IMR-90 (cell line): ENCODE data around the gene GJB5. TPM values are rescaled to one million over a fixed set of nuclear protein-coding genes. Genes with fewer than 3 reads are reported as not detected.
A peak's percentile ranks its signal among the peaks of the same experiment; 100 is the strongest.

ENCODE experiments used
- ATAC-seq: fragments of 200-7000 bp; cut with Tn5 transposase; 2 replicates; pipeline ENCODE4 v1.9.1; 2020; ENCODE audit warnings: low read depth, mild to moderate bottlenecking, moderate library complexity
- BruUV-seq: library from RNA; stranded (reverse); fragments of 400-500 nt; replicated peaks from 2 replicates; lab custom pipeline; 2021; lab: Mats Ljungman, UMichigan
- CTCF ChIA-PET: fragments of 300-600 bp; formaldehyde crosslinking; extraction: SDS; loops from one replicate; lab custom pipeline; 2021; ENCODE audit warnings: antibody characterized with exemption; lab: Yijun Ruan, JAX
- POLR2A ChIA-PET: fragments of 300-600 bp; sonication (Branson Sonifier 250); formaldehyde crosslinking; loops from one replicate; lab custom pipeline; 2022; ENCODE audit warnings: antibody characterized with exemption; ENCODE audit not compliant: unreplicated experiment; lab: Charles Lee
- DNase-seq: peaks from one replicate; pipeline ENCODE4 v3.0.0; 2013
- H2AFZ ChIP-seq: replicated peaks from 2 replicates; pipeline ENCODE3; 2013; ENCODE audit warnings: low read length, mild to moderate bottlenecking; ENCODE audit not compliant: poor library complexity
- H2AK5ac ChIP-seq: 2 replicates; pipeline ENCODE4 v1.6.1; 2013; ENCODE audit warnings: low read depth, low read length, inconsistent platforms
- H2AK9ac ChIP-seq: replicated peaks from 2 replicates; pipeline ENCODE3; 2013; ENCODE audit warnings: mild to moderate bottlenecking, low read depth, low read length, moderate library complexity; ENCODE audit not compliant: poor library complexity
- H2BK120ac ChIP-seq: 2 replicates; pipeline ENCODE4 v1.6.1; 2013; ENCODE audit warnings: low read depth, low read length, inconsistent platforms
- H2BK15ac ChIP-seq: 3 replicates; pipeline ENCODE4 v1.6.1; 2013; ENCODE audit warnings: low read depth, low read length, inconsistent platforms
- H2BK20ac ChIP-seq: 2 replicates; pipeline ENCODE4 v1.6.1; 2013; ENCODE audit warnings: low read depth, mild to moderate bottlenecking, inconsistent platforms, low read length, moderate library complexity
- H2BK5ac ChIP-seq: 2 replicates; pipeline ENCODE4 v1.6.1; 2013; ENCODE audit warnings: mild to moderate bottlenecking, low read depth, low read length, inconsistent platforms; ENCODE audit not compliant: poor library complexity, severe bottlenecking
- H3K14ac ChIP-seq: replicated peaks from 2 replicates; pipeline ENCODE4 v1.6.1; 2013; ENCODE audit warnings: low read depth, low read length, inconsistent platforms
- H3K18ac ChIP-seq: 2 replicates; pipeline ENCODE4 v1.6.1; 2013; ENCODE audit warnings: low read depth, low read length, control low read depth
- H3K23ac ChIP-seq: 2 replicates; pipeline ENCODE4 v1.6.1; 2013; ENCODE audit warnings: low read depth, low read length, inconsistent platforms
- H3K27ac ChIP-seq: 2 replicates; pipeline ENCODE4 v1.5.1; 2013; ENCODE audit warnings: mild to moderate bottlenecking, control low read depth, low read length; ENCODE audit not compliant: insufficient read depth
- H3K27me3 ChIP-seq: 2 replicates; pipeline ENCODE4 v1.6.1; 2013; ENCODE audit warnings: low read length; ENCODE audit not compliant: control insufficient read depth, insufficient read depth
- H3K36me3 ChIP-seq: 2 replicates; pipeline ENCODE4 v1.6.1; 2013; ENCODE audit warnings: low read length, mixed read lengths; ENCODE audit not compliant: control insufficient read depth, insufficient read depth
- H3K4ac ChIP-seq: 2 replicates; pipeline ENCODE4 v1.6.1; 2013; ENCODE audit warnings: low read depth, low read length, inconsistent platforms
- H3K4me1 ChIP-seq: 2 replicates; pipeline ENCODE4 v1.6.1; 2013; ENCODE audit warnings: low read length, mixed read lengths; ENCODE audit not compliant: control insufficient read depth, insufficient read depth
- H3K4me2 ChIP-seq: 2 replicates; pipeline ENCODE4 v1.6.1; 2013; ENCODE audit warnings: low read depth, mild to moderate bottlenecking, control low read depth, low read length, moderate library complexity
- H3K4me3 ChIP-seq: 2 replicates; pipeline ENCODE4 v1.5.1; 2013; ENCODE audit warnings: low read depth, mild to moderate bottlenecking, control low read depth, low read length, moderate library complexity; ENCODE audit not compliant: insufficient read depth
- H3K56ac ChIP-seq: 2 replicates; pipeline ENCODE4 v1.6.1; 2013; ENCODE audit warnings: low read length, inconsistent platforms; ENCODE audit not compliant: insufficient read depth; ENCODE audit errors: extremely low read depth
- H3K79me1 ChIP-seq, 2 experiments: 2 replicates each; pipeline ENCODE4 v1.6.1; 2013; ENCODE audit warnings: low read length in 2 of 2, inconsistent platforms in 1 of 2, low read depth in 1 of 2
- H3K9ac ChIP-seq: 2 replicates; pipeline ENCODE4 v1.6.1; 2013; ENCODE audit warnings: low read depth, low read length, control low read depth
- H3K9me1 ChIP-seq: 2 replicates; pipeline ENCODE4 v1.6.1; 2013; ENCODE audit warnings: low read length, inconsistent platforms; ENCODE audit not compliant: insufficient read depth
- H3K9me3 ChIP-seq: 2 replicates; pipeline ENCODE4 v1.6.1; 2013; ENCODE audit warnings: low read length; ENCODE audit not compliant: control insufficient read depth, insufficient read depth
- H4K20me1 ChIP-seq: 2 replicates; pipeline ENCODE4 v1.6.1; 2013; ENCODE audit warnings: low read length, inconsistent platforms; ENCODE audit not compliant: insufficient read depth
- H4K5ac ChIP-seq: 2 replicates; pipeline ENCODE4 v1.6.1; 2013; ENCODE audit warnings: mild to moderate bottlenecking, low read depth, low read length, control low read depth
- H4K8ac ChIP-seq, 2 experiments: 2 replicates each; pipeline ENCODE4 v1.6.1; 2013; ENCODE audit warnings: low read depth in 2 of 2, low read length in 2 of 2, control low read depth in 1 of 2, inconsistent platforms in 1 of 2
- H4K91ac ChIP-seq: 2 replicates; pipeline ENCODE4 v1.6.1; 2013; ENCODE audit warnings: low read depth, low read length, inconsistent platforms; ENCODE audit not compliant: insufficient read depth
- BHLHE40 ChIP-seq: fragments of 150-350 bp; IDR thresholded peaks from 2 replicates; pipeline ENCODE4 v1.6.1; 2016; ENCODE audit warnings: mild to moderate bottlenecking, low read depth, low read length
- MAFK ChIP-seq: IDR thresholded peaks from 2 replicates; pipeline ENCODE4 v1.6.1; 2012; ENCODE audit warnings: low read depth, low read length, improper control_type of control experiment
- MAZ ChIP-seq: IDR thresholded peaks from 2 replicates; pipeline ENCODE4 v1.6.1; 2012; ENCODE audit warnings: low read depth, mild to moderate bottlenecking, low read length, improper control_type of control experiment, moderate library complexity, borderline replicate concordance
- MXI1 ChIP-seq: IDR thresholded peaks from 2 replicates; pipeline ENCODE4 v1.6.1; 2012; ENCODE audit warnings: low read depth, mild to moderate bottlenecking, low read length, moderate library complexity, borderline replicate concordance
- RAD21 ChIP-seq: IDR thresholded peaks from 2 replicates; pipeline ENCODE4 v1.6.1; 2012; ENCODE audit warnings: low read length, improper control_type of control experiment
- RCOR1 ChIP-seq: IDR thresholded peaks from 2 replicates; pipeline ENCODE4 v1.6.1; 2012; ENCODE audit warnings: mild to moderate bottlenecking, low read length, improper control_type of control experiment; ENCODE audit not compliant: insufficient replicate concordance
- RFX5 ChIP-seq: IDR thresholded peaks from 2 replicates; pipeline ENCODE4 v1.8.0; 2012; ENCODE audit warnings: low read depth, mild to moderate bottlenecking, low read length, moderate library complexity
- WGBS, 2 experiments: methylation state at CpG; one replicate each; pipeline versions ENCODE4 v1.1.5 to v1.1.7; 2013; ENCODE audit warnings: missing lambda C conversion rate in 2 of 2; ENCODE audit not compliant: insufficient read length in 1 of 2; ENCODE audit errors: extremely low coverage in 2 of 2; 5-methylcytosine and 5-hydroxymethylcytosine counted together
- dilution Hi-C: fragments of 300-500 bp; cut with HindIII; formaldehyde crosslinking; loops from one replicate; pipeline ENCODE4 v1.14.3; 2018; ENCODE audit warnings: low sequenced_read_pairs; ENCODE audit not compliant: unreplicated experiment
- in situ Hi-C: fragments of 300-500 bp; cut with MboI; formaldehyde crosslinking; loops from 3 replicates; pipeline ENCODE4 v1.14.3; 2019; ENCODE audit warnings: low sequenced_read_pairs, inconsistent platforms, mixed read lengths
- intact Hi-C: fragments of 100-400 bp; cut with micrococcal nuclease; formaldehyde crosslinking; loops from 2 replicates; pipeline ENCODE4 v1.10.0; 2022
- polyA plus RNA-seq, 3 experiments: library from polyadenylated mRNA; depleted of rRNA; stranded (reverse); fragments of >200 nt; gene quantifications; 2 replicates each; pipeline ENCODE4 v1.2.3, GENCODE V29; 2012; ENCODE audit warnings: low replicate concordance in 1 of 3
- total RNA-seq: library from RNA; depleted of rRNA; stranded (reverse); fragments of >200 nt; gene quantifications from 2 replicates; pipeline ENCODE4 v1.2.3, GENCODE V29; 2012
- TF ChIP-seq, protein P1 (sequence below): fragments of 150-350 bp; IDR thresholded peaks from 2 replicates; pipeline ENCODE4 v1.6.1; 2016; ENCODE audit warnings: low read depth, mild to moderate bottlenecking, low read length, moderate library complexity, borderline replicate concordance
- TF ChIP-seq, protein P2 (sequence below): conservative IDR thresholded peaks from 2 replicates; pipeline ENCODE4 v1.5.1; 2012; ENCODE audit warnings: mild to moderate bottlenecking, low read depth, low read length, improper control_type of control experiment

The GJB5 gene
- total and polyA plus RNA-seq, 2 of the 4 experiments (the other 2 are of a cell fraction): 0.10 TPM; not detected in 1

DNA sequence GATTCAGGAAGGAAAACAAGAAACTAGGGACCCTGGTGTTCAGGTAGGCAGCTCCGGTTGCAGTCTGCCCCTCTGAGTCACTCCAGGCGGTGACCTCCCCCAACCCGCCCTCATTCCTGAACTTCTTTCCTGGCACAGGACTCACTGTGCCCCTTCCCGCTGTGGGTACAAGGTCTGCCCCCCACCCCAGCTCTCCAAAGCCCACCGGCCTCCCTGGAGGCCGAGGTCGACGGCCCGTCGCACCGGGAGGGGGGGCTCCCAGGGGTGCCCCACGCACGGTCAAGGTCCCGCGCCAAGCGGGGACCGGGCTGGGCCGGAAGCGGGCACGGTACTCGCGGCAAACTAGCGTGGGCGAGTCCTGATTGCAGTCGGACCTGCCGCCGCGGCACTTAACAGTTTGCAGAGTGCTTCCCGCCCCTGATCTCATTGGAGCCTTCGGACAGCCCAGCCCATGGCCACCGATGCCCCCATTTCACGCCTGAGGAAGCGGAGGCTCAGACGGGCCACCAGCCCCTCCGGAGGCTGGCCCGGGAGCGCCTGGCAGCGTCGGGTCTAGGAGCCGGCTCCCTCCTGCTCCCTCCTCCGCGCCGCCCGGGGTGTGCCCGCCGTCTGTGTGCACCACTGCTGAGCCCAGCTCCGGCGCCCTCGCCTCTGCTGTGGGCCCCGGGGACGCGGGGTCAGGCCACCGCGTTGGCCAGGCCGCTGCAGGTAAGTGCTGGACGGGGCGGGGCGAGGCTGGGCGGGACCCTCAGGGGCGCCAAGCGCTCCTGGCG is 26.4 kb downstream of the GJB5 start, which contains the start of gene GJB3:
GJB3 (plus strand) TSS at position 144 of the 773 bp plus-strand sequence. CDS start 3,549 bp downstream, outside the sequence.
- peak within 1 kb of the TSS; percentile 66 for H2AFZ ChIP-seq
- in situ Hi-C loops: no loop called here
- peak within 1 kb of the TSS; percentile 31 for H3K4me2 ChIP-seq
- no peaks in the 10 kb centered on the region for H3K9me3 ChIP-seq
- no peak within 1 kb of the TSS for H2BK15ac ChIP-seq
- no peaks in the 10 kb centered on the region; the same call in 1 of the 2 replicates for H4K20me1 ChIP-seq
- whole genome bisulfite sequencing, 2 experiments: 2% methylated on average over 37 of the region's 62 CpGs; no CpG with 5 or more reads in 1 of the 2 experiments
- H4K5ac ChIP-seq: no peak within 1 kb of the TSS
- dilution Hi-C loops: no loop called here
- H2AK9ac ChIP-seq: peak within 1 kb of the TSS; percentile 26
- peaks cover 5% of the 10 kb centered on the region; the same call in 1 of the 2 replicates for H3K4me1 ChIP-seq
- no peak within 1 kb of the TSS for H3K14ac ChIP-seq
- H2AK5ac ChIP-seq: no peak within 1 kb of the TSS
- no peak for DNase-seq
- H3K9ac ChIP-seq: no peak within 1 kb of the TSS
- H3K4me3 ChIP-seq: peak within 1 kb of the TSS; percentile 1; the same call in 1 of the 2 replicates
- CTCF ChIA-PET: no interaction called here
- intact Hi-C loops: no loop called here
- H2BK20ac ChIP-seq: no peak within 1 kb of the TSS
- no peak within 1 kb of the TSS for H3K4ac ChIP-seq
- H3K18ac ChIP-seq: no peak within 1 kb of the TSS
- POLR2A ChIA-PET: no interaction called here
- H3K56ac ChIP-seq: no peak within 1 kb of the TSS
- no peak within 1 kb of the TSS for H3K27ac ChIP-seq
- H2BK120ac ChIP-seq: no peak within 1 kb of the TSS
- H3K27me3 ChIP-seq: peaks cover 37% of the 10 kb centered on the region
- no peak within 1 kb of the TSS for H2BK5ac ChIP-seq
- H4K91ac ChIP-seq: no peak within 1 kb of the TSS
- no peak within 1 kb of the TSS for H4K8ac ChIP-seq
- TF ChIP-seq RAD21 (no peak), MAFK (no peak), RCOR1 (no peak), RFX5 (no peak), BHLHE40 (no peak), MXI1 (no peak), MAZ (no peak)
- TF ChIP-seq, protein P1, sequence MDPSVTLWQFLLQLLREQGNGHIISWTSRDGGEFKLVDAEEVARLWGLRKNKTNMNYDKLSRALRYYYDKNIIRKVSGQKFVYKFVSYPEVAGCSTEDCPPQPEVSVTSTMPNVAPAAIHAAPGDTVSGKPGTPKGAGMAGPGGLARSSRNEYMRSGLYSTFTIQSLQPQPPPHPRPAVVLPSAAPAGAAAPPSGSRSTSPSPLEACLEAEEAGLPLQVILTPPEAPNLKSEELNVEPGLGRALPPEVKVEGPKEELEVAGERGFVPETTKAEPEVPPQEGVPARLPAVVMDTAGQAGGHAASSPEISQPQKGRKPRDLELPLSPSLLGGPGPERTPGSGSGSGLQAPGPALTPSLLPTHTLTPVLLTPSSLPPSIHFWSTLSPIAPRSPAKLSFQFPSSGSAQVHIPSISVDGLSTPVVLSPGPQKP: no peak
- TF ChIP-seq, protein P2, sequence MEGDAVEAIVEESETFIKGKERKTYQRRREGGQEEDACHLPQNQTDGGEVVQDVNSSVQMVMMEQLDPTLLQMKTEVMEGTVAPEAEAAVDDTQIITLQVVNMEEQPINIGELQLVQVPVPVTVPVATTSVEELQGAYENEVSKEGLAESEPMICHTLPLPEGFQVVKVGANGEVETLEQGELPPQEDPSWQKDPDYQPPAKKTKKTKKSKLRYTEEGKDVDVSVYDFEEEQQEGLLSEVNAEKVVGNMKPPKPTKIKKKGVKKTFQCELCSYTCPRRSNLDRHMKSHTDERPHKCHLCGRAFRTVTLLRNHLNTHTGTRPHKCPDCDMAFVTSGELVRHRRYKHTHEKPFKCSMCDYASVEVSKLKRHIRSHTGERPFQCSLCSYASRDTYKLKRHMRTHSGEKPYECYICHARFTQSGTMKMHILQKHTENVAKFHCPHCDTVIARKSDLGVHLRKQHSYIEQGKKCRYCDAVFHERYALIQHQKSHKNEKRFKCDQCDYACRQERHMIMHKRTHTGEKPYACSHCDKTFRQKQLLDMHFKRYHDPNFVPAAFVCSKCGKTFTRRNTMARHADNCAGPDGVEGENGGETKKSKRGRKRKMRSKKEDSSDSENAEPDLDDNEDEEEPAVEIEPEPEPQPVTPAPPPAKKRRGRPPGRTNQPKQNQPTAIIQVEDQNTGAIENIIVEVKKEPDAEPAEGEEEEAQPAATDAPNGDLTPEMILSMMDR: no peak
- no TSS peak for BruUV-seq
- no peaks in the 10 kb centered on the region for H3K79me1 ChIP-seq
- ATAC-seq: peak; percentile 40; the same call in 1 of the 2 replicates
- no peaks in the 10 kb centered on the region for H3K9me1 ChIP-seq
- H3K36me3 ChIP-seq: no peaks in the 10 kb centered on the region
- no peak within 1 kb of the TSS for H3K23ac ChIP-seq
